HepG2 (cell line): ENCODE measurements around the gene CCDC120. TPM values are rescaled to one million over a fixed set of nuclear protein-coding genes. Genes with fewer than 3 reads are reported as not detected.

Experiments used
- ATAC-seq: fragments of 200-7000 bp; cut with Tn5 transposase; 3 replicates; pipeline ENCODE4 v1.9.1; 2020; ENCODE audit warnings: mild to moderate bottlenecking, moderate library complexity
- BruUV-seq: library from RNA; stranded (reverse); fragments of 400-500 nt; replicated peaks from 2 replicates; lab custom pipeline; 2021; lab: Mats Ljungman, UMichigan
- CTCF ChIA-PET: fragments of 300-600 bp; formaldehyde crosslinking; extraction: SDS; loops from one replicate; lab custom pipeline; 2021; ENCODE audit warnings: low total read pairs, inconsistent platforms, low intra/inter-chr PET ratio; lab: Yijun Ruan, JAX
- POLR2A ChIA-PET: fragments of 350-600 bp; sonication (Branson Sonifier 250); formaldehyde crosslinking; loops from one replicate; lab custom pipeline; 2020; ENCODE audit warnings: antibody characterized with exemption, inconsistent platforms; lab: Yijun Ruan, JAX
- DNase-seq: peaks from one replicate; pipeline ENCODE4 v3.0.0-alpha.2; 2015; ENCODE audit warnings: low spot score
- FAIRE-seq: peaks from 3 replicates; lab custom pipeline; 2011; peaks lifted over from hg19 to GRCh38; lab: Jason Lieb, UNC
- H2AFZ ChIP-seq: one replicate; pipeline ENCODE4 v1.6.1; 2011; ENCODE audit warnings: low read length, inconsistent platforms
- H3K27ac ChIP-seq: fragments of 300-600 bp; 3 replicates; pipeline ENCODE4 v1.8.0; 2011; ENCODE audit warnings: mixed run types, mild to moderate bottlenecking, mixed read lengths, low read length, inconsistent platforms; ENCODE audit not compliant: insufficient read depth; ENCODE audit errors: extremely low read length
- H3K27me3 ChIP-seq, 2 experiments: fragments of 200-600 bp in 1 of 2; 2 replicates in 1 of 2; 3 replicates in 1 of 2; pipeline versions ENCODE4 v1.6.0 to v1.8.0; 2011; ENCODE audit warnings: low read length in 2 of 2, mild to moderate bottlenecking in 2 of 2, moderate library complexity in 2 of 2, inconsistent platforms in 1 of 2; ENCODE audit not compliant: insufficient read depth in 2 of 2, control insufficient read depth in 1 of 2
- H3K36me3 ChIP-seq, 2 experiments: fragments of 200-600 bp in 1 of 2; replicated peaks in 1 of 2; 2 replicates in 1 of 2; 3 replicates in 1 of 2; pipeline versions ENCODE4 v1.5.1 to v1.8.0; 2011; ENCODE audit warnings: low read length in 2 of 2, inconsistent platforms in 1 of 2; ENCODE audit not compliant: insufficient read depth in 2 of 2, control insufficient read depth in 1 of 2
- H3K4me1 ChIP-seq: 2 replicates; pipeline ENCODE4 v1.5.1; 2012; ENCODE audit warnings: low read length, inconsistent platforms; ENCODE audit not compliant: insufficient read depth
- H3K4me2 ChIP-seq: 2 replicates; pipeline ENCODE4 v1.6.0; 2011; ENCODE audit warnings: low read depth, low read length, inconsistent platforms
- H3K4me3 ChIP-seq, 3 experiments: fragments of 200-600 bp in 1 of 3; sonication (generic), shearing (Covaris generic) in 1 of 3; replicated peaks in 1 of 3; 2 replicates each; pipeline ENCODE4 v1.5.1; 2011 to 2016; ENCODE audit warnings: low read length in 3 of 3, inconsistent platforms in 2 of 3, low read depth in 2 of 3, mild to moderate bottlenecking in 2 of 3, control low read depth in 1 of 3, mixed read lengths in 1 of 3; ENCODE audit not compliant: insufficient read depth in 1 of 3
- H3K79me2 ChIP-seq: one replicate; pipeline ENCODE4 v1.6.1; 2011; ENCODE audit warnings: low read length, inconsistent platforms; ENCODE audit not compliant: insufficient read depth
- H3K9ac ChIP-seq: 2 replicates; pipeline ENCODE4 v1.6.0; 2011; ENCODE audit warnings: mild to moderate bottlenecking, low read depth, low read length, inconsistent platforms; ENCODE audit not compliant: insufficient read depth
- H3K9me3 ChIP-seq: 2 replicates; pipeline ENCODE4 v1.5.1; 2012; ENCODE audit warnings: mild to moderate bottlenecking, low read length
- H4K20me1 ChIP-seq: 2 replicates; pipeline ENCODE4 v1.6.0; 2011; ENCODE audit warnings: inconsistent platforms, mild to moderate bottlenecking, low read length, moderate library complexity; ENCODE audit not compliant: insufficient read depth
- BCL6 ChIP-seq: IDR thresholded peaks from 2 replicates; pipeline ENCODE4 v1.6.1; 2016; ENCODE audit warnings: missing genetic modification reagents, missing compliant biosample characterization
- CEBPG ChIP-seq: IDR thresholded peaks from 2 replicates; pipeline ENCODE4 v1.6.1; 2016
- CEBPZ ChIP-seq: IDR thresholded peaks from 2 replicates; pipeline ENCODE4 v1.6.1; 2012; ENCODE audit warnings: low read length, improper control_type of control experiment
- E2F2 ChIP-seq: sonication (generic); formaldehyde crosslinking; IDR thresholded peaks from 2 replicates; pipeline ENCODE4 v1.4.0; 2020; ENCODE audit warnings: missing genetic modification reagents, borderline replicate concordance
- ETV5 ChIP-seq: IDR thresholded peaks from 2 replicates; pipeline ENCODE4 v1.6.1; 2018; ENCODE audit warnings: missing biosample characterization, missing genetic modification reagents, inconsistent platforms, borderline replicate concordance
- HDAC6 ChIP-seq: fragments of 200-600 bp; sonication (generic); IDR thresholded peaks from 2 replicates; pipeline ENCODE4 v1.7.0; 2017; ENCODE audit warnings: mild to moderate bottlenecking, antibody characterized with exemption, low read length, low read depth
- JDP2 ChIP-seq: sonication (generic); formaldehyde crosslinking; IDR thresholded peaks from 2 replicates; pipeline ENCODE4 v1.8.1; 2022; ENCODE audit warnings: missing genetic modification reagents, borderline replicate concordance
- LBX2 ChIP-seq: sonication (generic); formaldehyde crosslinking; IDR thresholded peaks from 2 replicates; pipeline ENCODE4 v1.5.0; 2020; ENCODE audit warnings: missing genetic modification reagents, mild to moderate bottlenecking, borderline replicate concordance
- NCOA2 ChIP-seq: sonication (generic); formaldehyde crosslinking; IDR thresholded peaks from 2 replicates; pipeline ENCODE4 v1.8.0; 2022; ENCODE audit warnings: inconsistent platforms
- NR3C1 ChIP-seq: sonication (generic); formaldehyde crosslinking; IDR thresholded peaks from 2 replicates; pipeline ENCODE4 v1.4.0; 2020; ENCODE audit warnings: missing genetic modification reagents
- SMAD9 ChIP-seq: sonication (generic); formaldehyde crosslinking; IDR thresholded peaks from 2 replicates; pipeline ENCODE4 v1.5.1; 2020; ENCODE audit warnings: mild to moderate bottlenecking, missing genetic modification reagents
- ZNF296 ChIP-seq: sonication (generic); formaldehyde crosslinking; conservative IDR thresholded peaks from 2 replicates; pipeline ENCODE4 v1.5.0; 2020; ENCODE audit warnings: mild to moderate bottlenecking, missing genetic modification reagents
- ZNF331 ChIP-seq: sonication (generic); formaldehyde crosslinking; IDR thresholded peaks from 2 replicates; pipeline ENCODE4 v1.4.0; 2020; ENCODE audit warnings: missing genetic modification reagents
- ZNF414 ChIP-seq: sonication (generic); formaldehyde crosslinking; IDR thresholded peaks from 2 replicates; pipeline ENCODE4 v1.5.0; 2020; ENCODE audit warnings: missing genetic modification reagents
- ZNF710 ChIP-seq: sonication (generic); formaldehyde crosslinking; IDR thresholded peaks from 2 replicates; pipeline ENCODE4 v1.5.0; 2020; ENCODE audit warnings: mild to moderate bottlenecking, missing genetic modification reagents, borderline replicate concordance
- WGBS: methylation state at CpG from one replicate; pipeline ENCODE4 v1.1.6; 2017; ENCODE audit warnings: low lambda C conversion rate; 5-methylcytosine and 5-hydroxymethylcytosine counted together
- in situ Hi-C: cut with HindIII; loops from 2 replicates; pipeline ENCODE4 v1.10.0; 2017; ENCODE audit warnings: low pct_unique_long_range_greater_than_20kb; ENCODE audit not compliant: extremely low pct_ligation_motif_present
- intact Hi-C: fragments of 100-400 bp; cut with micrococcal nuclease; formaldehyde crosslinking; loops from one replicate; pipeline ENCODE4 v1.10.0; 2022; ENCODE audit not compliant: unreplicated experiment
- polyA plus RNA-seq, 8 experiments: library from polyadenylated mRNA; depleted of rRNA in 3 of 8; stranded (reverse) in 7 of 8; unstranded in 1 of 8; fragments of >200 nt; fragmentation: Illumina TruSeq in 4 of 8; extraction: Trizol in 4 of 8; gene quantifications; 2 replicates each; pipeline versions ENCODE4 v1.2.1 to v1.2.3, GENCODE V29; 2011 to 2016; ENCODE audit warnings: low read depth in 4 of 8, missing spikeins in 1 of 8, mixed read lengths in 1 of 8; ENCODE audit not compliant: insufficient read depth in 1 of 8
- total RNA-seq, 5 experiments: library from RNA; depleted of rRNA; stranded (reverse); fragments of >200 nt; fragmentation: Illumina TruSeq; extraction: Trizol; gene quantifications; 2 replicates each; pipeline ENCODE4 v1.2.3, GENCODE V29; 2016; ENCODE audit warnings: low read depth in 1 of 5

Gene CCDC120
- total and polyA plus RNA-seq, 2 of the 13 experiments (the other 11 are each of a cell fraction or from before 2014, with no cell fraction given): 0.89 to 3.2 TPM

- peak; percentile 23; the same call in 1 of the 2 replicates for TF ChIP-seq ZNF710
- TF ChIP-seq CEBPG: peak; percentile 77
- peak; percentile 51; the same call in 1 of the 2 replicates for TF ChIP-seq NCOA2 (CRISPR knock-in tag)
- TF ChIP-seq LBX2 (CRISPR knock-in tag): no peak
- peak; percentile 81 for TF ChIP-seq BCL6 (CRISPR knock-in tag)
- TF ChIP-seq, all 625 proteins: peak for 40
These were observed 39.1 kb upstream of the CCDC120 start (continued) for GRCh38 chrX:49019599-49020249.

GRCh38 chrX:49029876-49030275, 28.9 kb upstream of the CCDC120 start:
- BruUV-seq: no TSS peak
- in situ Hi-C loops: no loop called here
- no peak for TF ChIP-seq ZNF296 (CRISPR knock-in tag)
- no peak for TF ChIP-seq SMAD9
- no peak for TF ChIP-seq ETV5 (CRISPR knock-in tag)
- no peak for TF ChIP-seq E2F2
- TF ChIP-seq CEBPZ: no peak
- no peak for TF ChIP-seq ZNF331 (CRISPR knock-in tag)
- no peak for TF ChIP-seq NR3C1 (CRISPR knock-in tag)
- no peak for TF ChIP-seq ZNF414 (CRISPR knock-in tag)
- no peak for TF ChIP-seq JDP2 (CRISPR knock-in tag)
- TF ChIP-seq HDAC6: no peak

More at GRCh38 chrX:49029876-49030275, 28.9 kb upstream of the CCDC120 start:
- Histone ChIP-seq H3K27me3 (no peaks in the 10 kb centered on the region), H3K9me3 (no peaks in the 10 kb centered on the region), H2AFZ (no peak overlapping the region), H3K4me3 (no peak overlapping the region), H3K27ac (no peak overlapping the region), H3K79me2 (no peaks in the 10 kb centered on the region), H3K4me1 (no peaks in the 10 kb centered on the region), H4K20me1 (no peaks in the 10 kb centered on the region), H3K9ac (no peak overlapping the region), H3K4me2 (no peak overlapping the region), H3K36me3 (peaks cover 9 to 15% of the 10 kb centered on the region in 2 experiments)
- ChIA-PET CTCF (no interaction called here), POLR2A (interaction anchor here (1.3 to 1.7 kb wide), 2 partner anchors 12 to 14 kb away, joined by 3 to 4 read pairs; no protein-coding TSS in a partner anchor)
- no CpG with 5 or more reads among the region's 6 CpGs for WGBS
- ATAC-seq (no peak), FAIRE-seq (no peak), DNase-seq (no peak)
- intact Hi-C loops: no loop called here
